CD14-positive monocyte (primary cell): Measurements from ENCODE around the gene CLPSL2. TPM values are rescaled to one million over a fixed set of nuclear protein-coding genes. Genes with fewer than 3 reads are reported as not detected.

Experiments used
- DNase-seq, 3 donors: peaks; one replicate each; pipeline ENCODE4 v3.0.0-alpha.2; 2011 to 2022
- H2AFZ ChIP-seq: 2 replicates; pipeline ENCODE4 v1.6.0; 2012; ENCODE audit warnings: mild to moderate bottlenecking, low read depth, low read length, inconsistent platforms; ENCODE audit not compliant: insufficient read depth, poor library complexity, severe bottlenecking
- H3K27ac ChIP-seq, 2 donors: 1 replicate in 1 of 2; 2 replicates in 1 of 2; pipeline ENCODE4 v1.5.1; 2012 to 2013; ENCODE audit warnings: low read length in 2 of 2, control low read depth in 1 of 2, inconsistent platforms in 1 of 2, low read depth in 1 of 2, mild to moderate bottlenecking in 1 of 2
- H3K27me3 ChIP-seq, 2 donors: one replicate each; pipeline versions ENCODE4 v1.6.0 to v1.6.1; 2011 to 2013; ENCODE audit warnings: low read length in 2 of 2; ENCODE audit not compliant: control insufficient read depth in 2 of 2, insufficient read depth in 2 of 2
- H3K36me3 ChIP-seq, 2 donors: replicated peaks in 1 of 2; 1 replicate in 1 of 2; 2 replicates in 1 of 2; pipeline versions ENCODE4 v1.5.1 to v1.6.1; 2012 to 2013; ENCODE audit warnings: low read length in 2 of 2, control low read depth in 1 of 2, inconsistent platforms in 1 of 2, mild to moderate bottlenecking in 1 of 2; ENCODE audit not compliant: insufficient read depth in 2 of 2, control insufficient read depth in 1 of 2
- H3K4me1 ChIP-seq, 2 donors: 1 replicate in 1 of 2; 2 replicates in 1 of 2; pipeline versions ENCODE4 v1.5.1 to v1.6.1; 2012 to 2013; ENCODE audit warnings: low read length in 2 of 2, control low read depth in 1 of 2, inconsistent platforms in 1 of 2, mild to moderate bottlenecking in 1 of 2, moderate library complexity in 1 of 2; ENCODE audit not compliant: insufficient read depth in 2 of 2, control insufficient read depth in 1 of 2
- H3K4me2 ChIP-seq: replicated peaks from 2 replicates; pipeline ENCODE3; 2012; ENCODE audit warnings: low read length, moderate library complexity, mild to moderate bottlenecking; ENCODE audit not compliant: poor library complexity, severe bottlenecking; ENCODE audit errors: extremely low read depth
- H3K4me3 ChIP-seq, 3 experiments: fragments of 200-600 bp in 1 of 3; sonication (generic) in 1 of 3; replicated peaks in 1 of 3; 1 replicate in 2 of 3; 2 replicates in 1 of 3; pipeline ENCODE4 v1.5.1; 2011 to 2013; ENCODE audit warnings: low read length in 3 of 3, mild to moderate bottlenecking in 3 of 3, control low read depth in 2 of 3, low read depth in 2 of 3, inconsistent platforms in 1 of 3, moderate library complexity in 1 of 3
- H3K79me2 ChIP-seq: 2 replicates; pipeline ENCODE4 v1.6.0; 2012; ENCODE audit warnings: mild to moderate bottlenecking, control low read depth, inconsistent platforms, low read length, moderate library complexity; ENCODE audit not compliant: insufficient read depth
- H3K9ac ChIP-seq: 2 replicates; pipeline ENCODE4 v1.6.0; 2017; ENCODE audit warnings: low read length, mild to moderate bottlenecking; ENCODE audit not compliant: insufficient read depth, poor library complexity, severe bottlenecking
- H3K9me3 ChIP-seq, 2 donors: replicated peaks in 1 of 2; 1 replicate in 1 of 2; 2 replicates in 1 of 2; pipeline versions ENCODE4 v1.5.1 to v1.6.1; 2012 to 2013; ENCODE audit warnings: low read length in 2 of 2, control low read depth in 1 of 2; ENCODE audit not compliant: control insufficient read depth in 1 of 2, insufficient read depth in 1 of 2
- H4K20me1 ChIP-seq: 2 replicates; pipeline ENCODE4 v1.6.0; 2012; ENCODE audit warnings: mild to moderate bottlenecking, low read length, control low read depth, moderate library complexity; ENCODE audit not compliant: insufficient read depth
- H3K27ac Mint-ChIP-seq, 7 donors: one replicate each; pipeline ENCODE4 v1.8.0; 2020; ENCODE audit warnings: mild to moderate bottlenecking in 7 of 7, mixed read lengths in 7 of 7, moderate library complexity in 6 of 7, inconsistent platforms in 2 of 7
- H3K27me3 Mint-ChIP-seq, 3 donors: one replicate each; pipeline ENCODE4 v1.8.0; 2021 to 2022; ENCODE audit warnings: low read depth in 3 of 3, mild to moderate bottlenecking in 3 of 3, mixed read lengths in 3 of 3, moderate library complexity in 3 of 3, inconsistent platforms in 1 of 3
- H3K36me3 Mint-ChIP-seq, 2 donors: one replicate each; pipeline ENCODE4 v1.8.0; 2020; ENCODE audit warnings: mixed read lengths in 2 of 2, inconsistent platforms in 1 of 2, mild to moderate bottlenecking in 1 of 2
- H3K4me1 Mint-ChIP-seq: one replicate; pipeline ENCODE4 v1.8.0; 2020; ENCODE audit warnings: mild to moderate bottlenecking, mixed read lengths
- H3K4me3 Mint-ChIP-seq, 2 donors: one replicate each; pipeline ENCODE4 v1.8.0; 2020; ENCODE audit warnings: mild to moderate bottlenecking in 2 of 2, mixed read lengths in 2 of 2, moderate library complexity in 1 of 2
- H3K9me3 Mint-ChIP-seq, 7 donors: one replicate each; pipeline ENCODE4 v1.8.0; 2020 to 2022; ENCODE audit warnings: mixed read lengths in 7 of 7, mild to moderate bottlenecking in 6 of 7, moderate library complexity in 6 of 7, inconsistent platforms in 2 of 7
- WGBS: methylation state at CpG from one replicate; pipeline ENCODE4 v1.1.5; 2013; ENCODE audit warnings: missing lambda C conversion rate; ENCODE audit not compliant: insufficient coverage; 5-methylcytosine and 5-hydroxymethylcytosine counted together
- intact Hi-C, 2 donors: fragments of 100-400 bp; cut with micrococcal nuclease; formaldehyde crosslinking; loops; one replicate each; pipeline versions ENCODE4 v1.15.0 to v1.15.1; 2023
- polyA plus RNA-seq, 3 donors: library from polyadenylated mRNA; depleted of rRNA in 1 of 3; unstranded in 2 of 3; stranded (reverse) in 1 of 3; fragments of 300-500 nt in 2 of 3; fragments of >200 nt in 1 of 3; fragmentation: Illumina TruSeq in 2 of 3; gene quantifications; 1 replicate in 2 of 3; 2 replicates in 1 of 3; pipeline ENCODE4 v1.2.3, GENCODE V29; 2012 to 2021
- TF ChIP-seq, protein P1 (sequence below): fragments of 200-600 bp; IDR thresholded peaks from one replicate; pipeline ENCODE4 v1.8.0; 2022; ENCODE audit warnings: antibody characterized with exemption, mild to moderate bottlenecking

The CLPSL2 gene
- polyA plus RNA-seq, 3 donors = not detected

GRCh38 chr6:35784200-35784599, 7.8 kb downstream of the CLPSL2 start:
- H3K9me3 ChIP-seq = no peaks in the 10 kb centered on the region
- no peaks in the 10 kb centered on the region for H3K36me3 ChIP-seq
- peaks cover 17 to 36% of the 10 kb centered on the region in 2 donors for H3K27me3 ChIP-seq
- no peak overlapping the region for H3K9ac ChIP-seq
- intact Hi-C loops = no loop called here
- Mint-ChIP-seq H3K36me3 (no peaks in the 10 kb centered on the region), H3K27me3 (peaks cover 32 to 61% (median 58%) of the 10 kb centered on the region in 3 donors), H3K4me3 (no peak overlapping the region), H3K9me3 (peaks cover 0 to 10% (median 0%) of the 10 kb centered on the region in 7 donors), H3K4me1 (peaks cover 3% of the 10 kb centered on the region), H3K27ac (no peak overlapping the region)
- whole genome bisulfite sequencing = no CpG with 5 or more reads among the region's 2 CpGs
- no peaks in the 10 kb centered on the region for H3K79me2 ChIP-seq
- TF ChIP-seq, protein P1, sequence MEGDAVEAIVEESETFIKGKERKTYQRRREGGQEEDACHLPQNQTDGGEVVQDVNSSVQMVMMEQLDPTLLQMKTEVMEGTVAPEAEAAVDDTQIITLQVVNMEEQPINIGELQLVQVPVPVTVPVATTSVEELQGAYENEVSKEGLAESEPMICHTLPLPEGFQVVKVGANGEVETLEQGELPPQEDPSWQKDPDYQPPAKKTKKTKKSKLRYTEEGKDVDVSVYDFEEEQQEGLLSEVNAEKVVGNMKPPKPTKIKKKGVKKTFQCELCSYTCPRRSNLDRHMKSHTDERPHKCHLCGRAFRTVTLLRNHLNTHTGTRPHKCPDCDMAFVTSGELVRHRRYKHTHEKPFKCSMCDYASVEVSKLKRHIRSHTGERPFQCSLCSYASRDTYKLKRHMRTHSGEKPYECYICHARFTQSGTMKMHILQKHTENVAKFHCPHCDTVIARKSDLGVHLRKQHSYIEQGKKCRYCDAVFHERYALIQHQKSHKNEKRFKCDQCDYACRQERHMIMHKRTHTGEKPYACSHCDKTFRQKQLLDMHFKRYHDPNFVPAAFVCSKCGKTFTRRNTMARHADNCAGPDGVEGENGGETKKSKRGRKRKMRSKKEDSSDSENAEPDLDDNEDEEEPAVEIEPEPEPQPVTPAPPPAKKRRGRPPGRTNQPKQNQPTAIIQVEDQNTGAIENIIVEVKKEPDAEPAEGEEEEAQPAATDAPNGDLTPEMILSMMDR = no peak
- H3K4me2 ChIP-seq = no peak overlapping the region
- H3K27ac ChIP-seq = no peak overlapping the region
- DNase-seq = no peak
- H3K4me1 ChIP-seq = no peaks in the 10 kb centered on the region
- H4K20me1 ChIP-seq = no peaks in the 10 kb centered on the region
- H2AFZ ChIP-seq = no peak overlapping the region
- H3K4me3 ChIP-seq = no peak overlapping the region

DNA sequence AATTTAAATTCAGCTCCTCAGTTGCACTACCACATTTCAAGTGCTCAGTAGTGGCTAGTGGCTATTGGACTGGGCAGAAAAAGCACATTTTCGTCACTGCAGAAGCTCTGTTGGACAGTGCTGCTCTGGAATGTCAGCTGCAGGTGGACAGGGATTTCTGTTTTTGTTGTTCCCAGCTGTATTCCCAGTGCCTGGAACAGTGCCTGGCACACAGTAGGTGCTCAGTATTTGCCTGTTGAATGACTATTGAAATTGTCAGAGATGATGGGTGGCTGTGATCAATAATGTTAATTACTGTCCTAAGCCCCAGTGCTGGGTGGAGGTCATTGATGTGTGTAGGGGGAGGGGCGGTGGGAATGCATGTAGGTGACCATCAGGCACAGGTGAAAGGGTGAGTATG, 9.9 kb downstream of the CLPSL2 start:
- Histone ChIP-seq H4K20me1 (no peaks in the 10 kb centered on the region), H3K4me2 (no peak overlapping the region), H3K27ac (no peak overlapping the region), H2AFZ (no peak overlapping the region), H3K9me3 (no peaks in the 10 kb centered on the region), H3K9ac (no peak overlapping the region), H3K4me3 (no peak overlapping the region), H3K79me2 (no peaks in the 10 kb centered on the region), H3K36me3 (no peaks in the 10 kb centered on the region), H3K4me1 (no peaks in the 10 kb centered on the region), H3K27me3 (peaks cover 17 to 39% of the 10 kb centered on the region in 2 donors)
- 78% methylated on average over 1 of the region's 2 CpGs for WGBS
- H3K4me3 Mint-ChIP-seq = peak overlapping the region in 1 of 2 donors; percentile 11
- no peaks in the 10 kb centered on the region for H3K36me3 Mint-ChIP-seq
- peaks cover 40 to 69% (median 56%) of the 10 kb centered on the region in 3 donors for H3K27me3 Mint-ChIP-seq
- no peak for DNase-seq
- H3K27ac Mint-ChIP-seq = no peak overlapping the region
- peaks cover 3% of the 10 kb centered on the region for H3K4me1 Mint-ChIP-seq
- intact Hi-C loops = no loop called here
- H3K9me3 Mint-ChIP-seq = peaks cover 0 to 10% (median 0%) of the 10 kb centered on the region in 7 donors
- TF ChIP-seq, protein P1 = no peak
